Lung (tissue), 12 donors: ENCODE data around the gene RMDN2. TPM values are rescaled to one million over a fixed set of nuclear protein-coding genes. Genes with fewer than 3 reads are reported as not detected.

Experiments used
- ATAC-seq: fragments of 200-7000 bp; cut with Tn5 transposase; one replicate; pipeline ENCODE4 v1.9.1; 2020; ENCODE audit warnings: moderate number of reproducible peaks; ENCODE audit not compliant: insufficient read depth, low FRiP score
- DNase-seq, 3 donors: peaks; one replicate each; pipeline ENCODE4 v3.0.0-alpha.2; 2013 to 2017
- H3K27ac ChIP-seq, 2 donors: one replicate each; pipeline ENCODE4 v1.5.1; 2013; ENCODE audit warnings: mild to moderate bottlenecking in 2 of 2, moderate library complexity in 2 of 2, control low read depth in 1 of 2, inconsistent platforms in 1 of 2, low read depth in 1 of 2, low read length in 1 of 2
- H3K27me3 ChIP-seq, 3 donors: one replicate each; pipeline ENCODE4 v1.5.1; 2013; ENCODE audit warnings: low read length in 2 of 3; ENCODE audit not compliant: control insufficient read depth in 3 of 3, insufficient read depth in 3 of 3
- H3K36me3 ChIP-seq, 4 donors: one replicate each; pipeline ENCODE4 v1.5.1; 2013; ENCODE audit warnings: low read length in 4 of 4, mild to moderate bottlenecking in 1 of 4, moderate library complexity in 1 of 4; ENCODE audit not compliant: control insufficient read depth in 4 of 4, insufficient read depth in 4 of 4
- H3K4me1 ChIP-seq, 5 donors: one replicate each; pipeline ENCODE4 v1.5.1; 2013; ENCODE audit warnings: low read length in 5 of 5, mild to moderate bottlenecking in 2 of 5, moderate library complexity in 1 of 5; ENCODE audit not compliant: control insufficient read depth in 5 of 5, insufficient read depth in 5 of 5
- H3K4me3 ChIP-seq: one replicate; pipeline ENCODE4 v1.5.1; 2013; ENCODE audit warnings: mild to moderate bottlenecking, control low read depth, moderate library complexity
- H3K9ac ChIP-seq, 2 donors: one replicate each; pipeline ENCODE4 v1.5.1; 2013; ENCODE audit warnings: low read length in 2 of 2, control low read depth in 1 of 2; ENCODE audit not compliant: insufficient read depth in 1 of 2
- H3K9me3 ChIP-seq, 4 donors: one replicate each; pipeline ENCODE4 v1.5.1; 2013; ENCODE audit warnings: low read length in 3 of 4, mild to moderate bottlenecking in 1 of 4, moderate library complexity in 1 of 4; ENCODE audit not compliant: control insufficient read depth in 4 of 4, insufficient read depth in 3 of 4
- WGBS, 2 donors: extraction: QIAGEN DNeasy Blood & Tissue Kit; methylation state at CpG; one replicate each; pipeline ENCODE4 v1.1.7; 2013; 5-methylcytosine and 5-hydroxymethylcytosine counted together
- polyA plus RNA-seq, 2 donors: library from polyadenylated mRNA; stranded (reverse); fragments of 200-250 nt; gene quantifications; one replicate each; pipeline ENCODE4 v1.2.1, GENCODE V29; 2013
- total RNA-seq, 2 donors: library from RNA; depleted of rRNA in 1 of 2; stranded (reverse); fragments of >200 nt in 1 of 2; gene quantifications; one replicate each; pipeline ENCODE4 v1.2.1, GENCODE V29; 2014 to 2021
- TF ChIP-seq, protein P1 (sequence below): IDR thresholded peaks from 2 replicates; pipeline ENCODE4 v1.5.1; 2012; ENCODE audit warnings: mild to moderate bottlenecking; ENCODE audit errors: control extremely low read depth, extremely low read depth
- donor health status: control.
- donor health status: control.
- donor health status: Bipolar disorder and iron deficiency.
- donor health status: healthy.
- donor health status: DM: yes; HTN: yes; CAD: no.

The RMDN2 gene
- total and polyA plus RNA-seq, 4 donors = 7.7 to 37.9 (median 18.3) TPM

GRCh38 chr2:37920570-37920969, 4.5 kb upstream of the RMDN2 start:
- ATAC-seq = no peak
- Histone ChIP-seq H3K36me3 (no peaks in the 10 kb centered on the region), H3K4me1 (peaks cover 1 to 46% (median 18%) of the 10 kb centered on the region in 5 donors), H3K27me3 (no peaks in the 10 kb centered on the region), H3K9me3 (no peaks in the 10 kb centered on the region), H3K4me3 (no peak overlapping the region), H3K9ac (no peak overlapping the region), H3K27ac (no peak overlapping the region)
- TF ChIP-seq, protein P1, sequence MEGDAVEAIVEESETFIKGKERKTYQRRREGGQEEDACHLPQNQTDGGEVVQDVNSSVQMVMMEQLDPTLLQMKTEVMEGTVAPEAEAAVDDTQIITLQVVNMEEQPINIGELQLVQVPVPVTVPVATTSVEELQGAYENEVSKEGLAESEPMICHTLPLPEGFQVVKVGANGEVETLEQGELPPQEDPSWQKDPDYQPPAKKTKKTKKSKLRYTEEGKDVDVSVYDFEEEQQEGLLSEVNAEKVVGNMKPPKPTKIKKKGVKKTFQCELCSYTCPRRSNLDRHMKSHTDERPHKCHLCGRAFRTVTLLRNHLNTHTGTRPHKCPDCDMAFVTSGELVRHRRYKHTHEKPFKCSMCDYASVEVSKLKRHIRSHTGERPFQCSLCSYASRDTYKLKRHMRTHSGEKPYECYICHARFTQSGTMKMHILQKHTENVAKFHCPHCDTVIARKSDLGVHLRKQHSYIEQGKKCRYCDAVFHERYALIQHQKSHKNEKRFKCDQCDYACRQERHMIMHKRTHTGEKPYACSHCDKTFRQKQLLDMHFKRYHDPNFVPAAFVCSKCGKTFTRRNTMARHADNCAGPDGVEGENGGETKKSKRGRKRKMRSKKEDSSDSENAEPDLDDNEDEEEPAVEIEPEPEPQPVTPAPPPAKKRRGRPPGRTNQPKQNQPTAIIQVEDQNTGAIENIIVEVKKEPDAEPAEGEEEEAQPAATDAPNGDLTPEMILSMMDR = no peak
- peak in 2 of 3 donors; percentile 71 to 81 for DNase-seq
- WGBS, 2 donors = 75 to 83% methylated on average over 5 of the region's 5 CpGs

DNA sequence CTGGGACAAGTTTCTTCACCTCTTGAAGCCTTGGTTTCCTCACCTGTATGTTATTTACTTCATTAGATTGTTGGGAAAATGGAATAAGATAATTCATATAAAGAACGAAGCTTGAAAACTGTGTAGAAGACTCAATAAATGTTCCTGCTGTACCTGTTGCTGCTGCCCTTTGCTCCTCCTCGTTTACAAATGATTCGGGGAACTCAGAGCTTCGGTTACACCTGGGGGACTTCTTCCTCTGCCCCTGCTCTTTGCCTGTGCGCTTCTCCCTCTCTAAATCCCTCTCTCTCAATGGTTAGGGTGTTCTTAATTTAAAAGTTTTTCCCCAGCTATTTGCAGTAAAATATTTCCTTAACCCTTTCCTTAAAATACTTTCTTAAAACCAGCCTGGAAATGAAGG, 3.3 kb upstream of the RMDN2 start:
- H3K36me3 ChIP-seq = no peaks in the 10 kb centered on the region
- peaks cover 2 to 49% (median 17%) of the 10 kb centered on the region in 5 donors for H3K4me1 ChIP-seq
- no peak overlapping the region for H3K9ac ChIP-seq
- no peaks in the 10 kb centered on the region for H3K27me3 ChIP-seq
- DNase-seq (no peak), ATAC-seq (no peak)
- no peak overlapping the region for H3K4me3 ChIP-seq
- TF ChIP-seq, protein P1 = no peak
- 72 to 84% methylated on average over 5 of the region's 5 CpGs for WGBS, 2 donors
- H3K9me3 ChIP-seq = no peaks in the 10 kb centered on the region
- no peak overlapping the region for H3K27ac ChIP-seq

GRCh38 chr2:37923308-37924055, 1.6 kb upstream of the RMDN2 start:
- Histone ChIP-seq H3K4me1 (peaks cover 2 to 42% (median 7%) of the 10 kb centered on the region in 5 donors), H3K27ac (peak overlapping the region in 1 of 2 donors; percentile 31), H3K9ac (no peak overlapping the region), H3K27me3 (no peaks in the 10 kb centered on the region), H3K36me3 (no peaks in the 10 kb centered on the region), H3K4me3 (no peak overlapping the region), H3K9me3 (no peaks in the 10 kb centered on the region)
- no peak for DNase-seq
- TF ChIP-seq, protein P1 = no peak
- 73 to 76% methylated on average over 13 of the region's 13 CpGs for WGBS, 2 donors
- ATAC-seq = no peak
